Right ventricle myocardium superior (tissue), 1 donor: Measurements from ENCODE around the gene BEAN1. TPM values are rescaled to one million over a fixed set of nuclear protein-coding genes. Genes with fewer than 3 reads are reported as not detected.
A peak's percentile ranks its signal among the peaks of the same experiment; 100 is the strongest.

Experiments used
- ATAC-seq: fragments of 200-7000 bp; cut with Tn5 transposase; one replicate; pipeline ENCODE4 v1.9.1; 2020; ENCODE audit warnings: mild to moderate bottlenecking; ENCODE audit not compliant: poor library complexity
- DNase-seq: peaks from one replicate; pipeline ENCODE4 v3.0.0-alpha.2; 2020
- intact Hi-C: fragments of 100-400 bp; cut with DNase I; formaldehyde crosslinking; loops from one replicate; pipeline ENCODE4 v1.11.2; 2022
- long read RNA-seq: library from polyadenylated mRNA; unstranded; transcript quantifications from one replicate; pipeline ENCODE4 v2.0.0, GENCODE V29; 2021
- total RNA-seq: library from RNA; stranded (reverse); fragmentation: NEBNext Ultra II Directional; extraction: Animal tissue kit (Norgen Biotek cat#: 25700); gene quantifications from one replicate; pipeline ENCODE4 v1.2.1, GENCODE V29; 2021
- donor health status: DM: no; HTN: yes; CAD: no; lungs with severe emphysema.

Gene BEAN1
- total RNA-seq: 1.4 TPM
- long read RNA-seq, partial matches to known transcripts: 0 of 4 reads
- long read RNA-seq, other reads (novel, unspliced or antisense): 2 of 4 reads

GRCh38 chr16:66427036-66427860 lies at the start of gene BEAN1:
Gene BEAN1, plus strand, starts transcription at chr16:66427295. Its CDS starts 10,382 bp downstream, at chr16:66437677.
- DNase-seq (peak; percentile 56), ATAC-seq (peak; percentile 73)
- intact Hi-C loops: no loop called here

- ATAC-seq (no peak), DNase-seq (no peak)
- intact Hi-C loops: no loop called here
Observed at GRCh38 chr16:66377324-66377723, 49.8 kb upstream of the BEAN1 start.

- no peak for DNase-seq
- ATAC-seq: no peak
- intact Hi-C loops: no loop called here
Observed at GRCh38 chr16:66378741-66379570, 48.1 kb upstream of the BEAN1 start.

GRCh38 chr16:66379571-66379941 lies 47.5 kb upstream of the BEAN1 start:
- no peak for DNase-seq
- ATAC-seq: no peak
- intact Hi-C loops: no loop called here

- DNase-seq (no peak), ATAC-seq (no peak)
- intact Hi-C loops: no loop called here
Observed at GRCh38 chr16:66380421-66380820, 46.7 kb upstream of the BEAN1 start.

- no peak for DNase-seq
- ATAC-seq: no peak
- intact Hi-C loops: no loop called here
Observed at GRCh38 chr16:66381585-66382170, 45.4 kb upstream of the BEAN1 start.

- peak; percentile 38 for ATAC-seq
- no peak for DNase-seq
- intact Hi-C loops: no loop called here
Observed at GRCh38 chr16:66382171-66382965, 44.7 kb upstream of the BEAN1 start.

- intact Hi-C loops: no loop called here
- no peak for DNase-seq
- no peak for ATAC-seq
Observed at GRCh38 chr16:66382966-66383299, 44.2 kb upstream of the BEAN1 start.

GRCh38 chr16:66383551-66383950 lies 43.5 kb upstream of the BEAN1 start:
- ATAC-seq (no peak), DNase-seq (no peak)
- intact Hi-C loops: no loop called here

GRCh38 chr16:66385415-66385814 lies 41.7 kb upstream of the BEAN1 start:
- no peak for ATAC-seq
- intact Hi-C loops: no loop called here
- DNase-seq: no peak

GRCh38 chr16:66386629-66387622 lies 40.2 kb upstream of the BEAN1 start:
- no peak for DNase-seq
- intact Hi-C loops: no loop called here

GRCh38 chr16:66387817-66388332 lies 39.2 kb upstream of the BEAN1 start:
- ATAC-seq: no peak
- intact Hi-C loops: no loop called here
- no peak for DNase-seq

More at GRCh38 chr16:66386629-66387622, 40.2 kb upstream of the BEAN1 start:
- no peak for ATAC-seq

GRCh38 chr16:66388350-66389139 lies 38.5 kb upstream of the BEAN1 start:
- ATAC-seq (no peak), DNase-seq (no peak)
- intact Hi-C loops: no loop called here

GRCh38 chr16:66389256-66390176 lies 37.6 kb upstream of the BEAN1 start:
- intact Hi-C loops: no loop called here
- DNase-seq (no peak), ATAC-seq (no peak)

- DNase-seq (no peak), ATAC-seq (no peak)
- intact Hi-C loops: no loop called here
Observed at GRCh38 chr16:66390346-66391108, 36.6 kb upstream of the BEAN1 start.
